Neural cell (in vitro differentiated cells): ENCODE measurements around the gene RNF25.

Experiments
- EP300 ChIP-seq: fragments of 450-650 bp; conservative IDR thresholded peaks from 2 replicates; pipeline ENCODE4 v1.6.1; 2014; ENCODE audit warnings: antibody characterized with exemption, mild to moderate bottlenecking, moderate library complexity; ENCODE audit not compliant: poor library complexity, severe bottlenecking
- EZH2 ChIP-seq: fragments of 200-600, 300-800 bp; shearing (Covaris generic), sonication (generic); IDR thresholded peaks from 2 replicates; pipeline ENCODE4 v1.6.1; 2014; ENCODE audit warnings: antibody characterized with exemption, low read length, borderline replicate concordance, mild to moderate bottlenecking; ENCODE audit not compliant: insufficient read depth, poor library complexity, severe bottlenecking
- POLR2AphosphoS5 ChIP-seq: IDR thresholded peaks from 2 replicates; pipeline ENCODE4 v1.6.1; 2012
- RAD21 ChIP-seq: fragments of 450-650 bp; conservative IDR thresholded peaks from 2 replicates; pipeline ENCODE4 v1.6.1; 2014; ENCODE audit warnings: antibody characterized with exemption, mild to moderate bottlenecking, moderate library complexity
- SMC3 ChIP-seq: fragments of 450-650 bp; conservative IDR thresholded peaks from 2 replicates; pipeline ENCODE4 v1.6.1; 2014; ENCODE audit warnings: antibody characterized with exemption, mild to moderate bottlenecking, moderate library complexity; ENCODE audit not compliant: poor library complexity
- TAF1 ChIP-seq: IDR thresholded peaks from 2 replicates; pipeline ENCODE4 v1.6.1; 2012; ENCODE audit warnings: low read depth
- TF ChIP-seq, protein P1 (sequence below): fragments of 450-650 bp; IDR thresholded peaks from 2 replicates; pipeline ENCODE4 v1.5.1; 2014; ENCODE audit warnings: antibody characterized with exemption, mild to moderate bottlenecking, moderate library complexity; ENCODE audit not compliant: poor library complexity, severe bottlenecking

DNA sequence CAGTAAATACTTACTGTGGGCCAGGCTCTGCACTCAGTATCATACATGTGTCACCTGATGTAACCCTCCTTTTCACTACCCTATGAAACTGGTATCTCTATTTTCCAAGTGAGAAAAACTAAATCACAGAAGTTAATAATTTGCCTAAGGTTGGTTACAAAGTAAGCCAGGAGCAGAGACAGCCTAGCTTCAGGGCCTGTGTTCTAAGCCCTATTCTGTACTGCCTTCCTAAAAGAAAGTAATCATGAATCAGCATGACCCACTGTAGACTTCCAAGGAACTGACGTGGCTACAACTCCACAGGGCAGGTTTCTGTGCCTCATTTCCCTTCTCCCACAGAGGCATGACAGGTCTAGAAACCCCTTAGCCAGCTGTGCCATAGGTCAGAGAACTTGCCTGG, 26.7 kb downstream of the RNF25 start:
- TF ChIP-seq, protein P1, sequence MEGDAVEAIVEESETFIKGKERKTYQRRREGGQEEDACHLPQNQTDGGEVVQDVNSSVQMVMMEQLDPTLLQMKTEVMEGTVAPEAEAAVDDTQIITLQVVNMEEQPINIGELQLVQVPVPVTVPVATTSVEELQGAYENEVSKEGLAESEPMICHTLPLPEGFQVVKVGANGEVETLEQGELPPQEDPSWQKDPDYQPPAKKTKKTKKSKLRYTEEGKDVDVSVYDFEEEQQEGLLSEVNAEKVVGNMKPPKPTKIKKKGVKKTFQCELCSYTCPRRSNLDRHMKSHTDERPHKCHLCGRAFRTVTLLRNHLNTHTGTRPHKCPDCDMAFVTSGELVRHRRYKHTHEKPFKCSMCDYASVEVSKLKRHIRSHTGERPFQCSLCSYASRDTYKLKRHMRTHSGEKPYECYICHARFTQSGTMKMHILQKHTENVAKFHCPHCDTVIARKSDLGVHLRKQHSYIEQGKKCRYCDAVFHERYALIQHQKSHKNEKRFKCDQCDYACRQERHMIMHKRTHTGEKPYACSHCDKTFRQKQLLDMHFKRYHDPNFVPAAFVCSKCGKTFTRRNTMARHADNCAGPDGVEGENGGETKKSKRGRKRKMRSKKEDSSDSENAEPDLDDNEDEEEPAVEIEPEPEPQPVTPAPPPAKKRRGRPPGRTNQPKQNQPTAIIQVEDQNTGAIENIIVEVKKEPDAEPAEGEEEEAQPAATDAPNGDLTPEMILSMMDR = no peak
- TF ChIP-seq EZH2 = no peak
- TF ChIP-seq POLR2AphosphoS5 = no peak
- TF ChIP-seq RAD21 = no peak
- no peak for TF ChIP-seq EP300
- TF ChIP-seq SMC3 = no peak
- TF ChIP-seq TAF1 = no peak
